Upper lobe of left lung (tissue), 4 donors: ENCODE data around the gene FAM8A1.

Experiments
- CTCF ChIP-seq, 6 experiments: fragments of 450-650 bp in 4 of 6; fragments of 200-600 bp in 2 of 6; sonication (generic) in 2 of 6; IDR thresholded peaks; one replicate each; pipeline ENCODE4 v1.5.1; 2016 to 2019; ENCODE audit warnings: antibody characterized with exemption in 6 of 6
- EP300 ChIP-seq, 4 donors: sonication (generic); formaldehyde crosslinking; IDR thresholded peaks; one replicate each; pipeline ENCODE4 v1.5.1; 2017; ENCODE audit warnings: antibody characterized with exemption in 4 of 4, control low read depth in 2 of 4
- POLR2A ChIP-seq, 4 donors: fragments of 450-650 bp; IDR thresholded peaks; one replicate each; pipeline ENCODE4 v1.5.1; 2016 to 2017; ENCODE audit warnings: antibody characterized with exemption in 4 of 4, mild to moderate bottlenecking in 2 of 4

- TF ChIP-seq CTCF (IDR thresholded peaks at IDR 0.05) (no peak), POLR2A (IDR thresholded peaks at IDR 0.05) (no peak), EP300 (IDR thresholded peaks at IDR 0.05) (no peak)
Measured at GRCh38 chr6:17606606-17607005, 6.5 kb downstream of the FAM8A1 start.
